Osteoblast (primary cell): Measurements from ENCODE around the gene IGFBP2. TPM values are rescaled to one million over a fixed set of nuclear protein-coding genes. Genes with fewer than 3 reads are reported as not detected.

Experiments used
- DNase-seq: peaks from one replicate; pipeline ENCODE4 v3.0.0; 2011; ENCODE audit warnings: low spot score, mixed read lengths; ENCODE audit not compliant: insufficient read length; ENCODE audit errors: missing footprints
- H2AFZ ChIP-seq: 2 replicates; pipeline ENCODE4 v1.6.0; 2011; ENCODE audit warnings: mild to moderate bottlenecking, low read length
- H3K27ac ChIP-seq: 2 replicates; pipeline ENCODE4 v1.5.1; 2011; ENCODE audit warnings: mild to moderate bottlenecking, low read depth, low read length, moderate library complexity
- H3K27me3 ChIP-seq: 2 replicates; pipeline ENCODE4 v1.6.0; 2012; ENCODE audit warnings: mild to moderate bottlenecking, control low read depth, inconsistent platforms, low read length, moderate library complexity; ENCODE audit not compliant: insufficient read depth
- H3K36me3 ChIP-seq: 2 replicates; pipeline ENCODE4 v1.5.1; 2011; ENCODE audit warnings: mild to moderate bottlenecking, low read length, control low read depth, moderate library complexity; ENCODE audit not compliant: insufficient read depth
- H3K4me1 ChIP-seq: 2 replicates; pipeline ENCODE4 v1.5.1; 2011; ENCODE audit warnings: mild to moderate bottlenecking, low read length, control low read depth, moderate library complexity; ENCODE audit not compliant: insufficient read depth
- H3K4me2 ChIP-seq: 2 replicates; pipeline ENCODE4 v1.6.0; 2011; ENCODE audit warnings: mild to moderate bottlenecking, low read length; ENCODE audit not compliant: insufficient read depth
- H3K4me3 ChIP-seq: fragments of 200-600 bp; sonication (generic); 3 replicates; pipeline ENCODE4 v1.5.1; 2012; ENCODE audit warnings: mild to moderate bottlenecking, low read length, inconsistent platforms; ENCODE audit not compliant: insufficient read depth
- H3K79me2 ChIP-seq: 2 replicates; pipeline ENCODE4 v1.6.0; 2012; ENCODE audit warnings: mild to moderate bottlenecking, low read length, control low read depth, inconsistent platforms; ENCODE audit not compliant: insufficient read depth
- H3K9me3 ChIP-seq: 2 replicates; pipeline ENCODE4 v1.5.1; 2011; ENCODE audit warnings: low read depth, low read length, control low read depth
- H4K20me1 ChIP-seq: 2 replicates; pipeline ENCODE4 v1.6.0; 2012; ENCODE audit warnings: mild to moderate bottlenecking, low read length, control low read depth; ENCODE audit not compliant: insufficient read depth
- total RNA-seq: library from RNA; depleted of rRNA; stranded (reverse); fragments of >200 nt; gene quantifications from 2 replicates; pipeline ENCODE4 v1.2.3, GENCODE V29; 2012
- TF ChIP-seq, protein P1 (sequence below): IDR thresholded peaks from 2 replicates; pipeline ENCODE4 v1.5.1; 2011; ENCODE audit warnings: mild to moderate bottlenecking, low read depth, low read length, moderate library complexity; ENCODE audit errors: extremely low read depth

Gene IGFBP2
- total RNA-seq, 1 donor = 11.2 TPM

DNA sequence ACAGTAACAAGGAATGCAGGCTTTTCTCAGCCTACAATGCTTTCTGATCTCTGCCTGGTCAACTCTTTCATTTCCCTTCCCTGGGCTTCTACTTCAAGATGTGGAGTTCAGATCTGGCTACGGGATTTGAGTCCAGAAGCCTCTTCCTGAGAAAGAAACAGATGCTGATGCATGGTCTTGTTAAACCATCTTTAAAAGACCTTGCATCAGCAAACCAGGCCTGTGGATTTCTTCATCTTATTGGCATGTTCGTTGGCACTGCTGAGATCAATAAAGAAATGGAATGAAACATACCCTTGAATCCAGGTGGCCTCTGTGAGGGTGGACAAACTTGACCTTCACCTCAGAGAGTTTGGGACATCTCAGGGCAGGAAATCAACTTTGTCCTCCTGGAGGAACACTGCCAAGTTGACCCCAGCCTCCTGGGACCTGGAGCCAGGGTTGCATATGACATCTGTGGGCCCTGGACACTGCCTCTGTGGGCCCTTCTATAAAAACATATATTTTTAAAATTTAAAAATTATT, 21.4 kb downstream of the IGFBP2 start:
- peaks cover 5% of the 10 kb centered on the region for H4K20me1 ChIP-seq
- H3K4me3 ChIP-seq = no peak overlapping the region
- H3K27ac ChIP-seq = no peak overlapping the region
- no peak for DNase-seq
- peaks cover 21% of the 10 kb centered on the region for H3K4me1 ChIP-seq
- H3K4me2 ChIP-seq = no peak overlapping the region
- no peaks in the 10 kb centered on the region for H3K9me3 ChIP-seq
- H2AFZ ChIP-seq = no peak overlapping the region
- no peaks in the 10 kb centered on the region for H3K27me3 ChIP-seq
- no peaks in the 10 kb centered on the region for H3K36me3 ChIP-seq
- peaks cover 37% of the 10 kb centered on the region for H3K79me2 ChIP-seq
- TF ChIP-seq, protein P1, sequence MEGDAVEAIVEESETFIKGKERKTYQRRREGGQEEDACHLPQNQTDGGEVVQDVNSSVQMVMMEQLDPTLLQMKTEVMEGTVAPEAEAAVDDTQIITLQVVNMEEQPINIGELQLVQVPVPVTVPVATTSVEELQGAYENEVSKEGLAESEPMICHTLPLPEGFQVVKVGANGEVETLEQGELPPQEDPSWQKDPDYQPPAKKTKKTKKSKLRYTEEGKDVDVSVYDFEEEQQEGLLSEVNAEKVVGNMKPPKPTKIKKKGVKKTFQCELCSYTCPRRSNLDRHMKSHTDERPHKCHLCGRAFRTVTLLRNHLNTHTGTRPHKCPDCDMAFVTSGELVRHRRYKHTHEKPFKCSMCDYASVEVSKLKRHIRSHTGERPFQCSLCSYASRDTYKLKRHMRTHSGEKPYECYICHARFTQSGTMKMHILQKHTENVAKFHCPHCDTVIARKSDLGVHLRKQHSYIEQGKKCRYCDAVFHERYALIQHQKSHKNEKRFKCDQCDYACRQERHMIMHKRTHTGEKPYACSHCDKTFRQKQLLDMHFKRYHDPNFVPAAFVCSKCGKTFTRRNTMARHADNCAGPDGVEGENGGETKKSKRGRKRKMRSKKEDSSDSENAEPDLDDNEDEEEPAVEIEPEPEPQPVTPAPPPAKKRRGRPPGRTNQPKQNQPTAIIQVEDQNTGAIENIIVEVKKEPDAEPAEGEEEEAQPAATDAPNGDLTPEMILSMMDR = no peak

DNA sequence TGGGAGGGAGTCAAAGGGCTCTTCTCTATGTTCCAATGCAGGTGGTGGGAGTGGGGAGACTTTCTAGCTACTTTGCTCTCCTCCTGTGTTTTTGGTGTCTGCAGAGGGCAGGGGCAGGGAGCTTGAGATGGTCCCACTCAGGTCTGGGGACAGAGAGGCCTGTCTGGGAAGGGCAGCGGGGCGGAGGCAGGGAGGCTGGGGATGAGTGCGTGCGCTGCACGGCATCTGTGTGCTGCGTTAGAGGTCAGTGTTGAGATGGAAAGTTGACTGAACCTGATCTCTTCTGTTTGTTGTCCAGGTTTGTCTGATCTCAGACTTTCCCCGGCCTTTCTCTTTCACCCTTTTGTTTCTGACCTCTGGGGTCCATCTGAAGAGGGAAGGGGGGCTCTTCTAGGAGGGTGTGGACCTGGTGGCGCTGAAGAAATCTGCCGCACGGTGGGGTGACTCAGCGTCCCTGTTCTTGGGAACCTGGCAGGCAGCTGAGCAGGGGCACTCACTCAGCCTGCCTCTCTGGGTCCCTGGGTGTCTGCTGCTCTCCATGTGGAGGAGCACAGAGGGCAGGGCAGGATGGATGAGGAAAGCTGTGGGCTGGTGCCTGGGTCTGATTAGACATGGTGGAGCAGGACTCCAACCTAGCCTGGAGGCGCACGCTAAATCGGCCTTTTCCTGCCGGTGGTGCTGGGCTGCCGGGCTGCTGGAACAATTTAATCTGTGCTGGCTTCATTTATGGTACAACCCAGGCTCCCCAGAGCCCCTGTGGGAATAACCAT, 24.1 kb downstream of the IGFBP2 start:
- Histone ChIP-seq H4K20me1 (peaks cover 5% of the 10 kb centered on the region), H3K4me3 (no peak overlapping the region), H3K9me3 (no peaks in the 10 kb centered on the region), H3K4me1 (peaks cover 12% of the 10 kb centered on the region), H3K4me2 (no peak overlapping the region), H3K27me3 (no peaks in the 10 kb centered on the region), H2AFZ (no peak overlapping the region), H3K27ac (no peak overlapping the region), H3K79me2 (peaks cover 22% of the 10 kb centered on the region), H3K36me3 (peaks cover 8% of the 10 kb centered on the region)
- TF ChIP-seq, protein P1 = no peak
- DNase-seq = peak; percentile 72

DNA sequence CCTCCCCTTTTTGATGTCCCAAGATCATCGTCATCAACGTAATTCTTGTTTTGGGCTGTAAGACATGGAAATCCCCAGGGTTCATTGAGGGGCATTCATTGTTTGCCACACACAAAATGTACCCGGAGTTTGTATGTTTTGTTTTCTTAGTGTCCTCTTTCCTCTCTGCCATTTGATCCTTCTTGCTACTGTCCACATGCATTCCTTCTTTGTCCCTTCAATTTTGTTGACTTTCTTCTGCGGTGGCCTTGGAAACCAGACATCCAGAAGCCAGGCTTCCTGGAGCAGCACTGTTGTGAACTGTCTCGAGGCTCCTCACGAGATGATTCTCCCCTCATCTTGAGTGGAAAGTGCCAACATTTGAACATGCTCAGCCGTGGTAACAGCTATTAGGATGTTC, 24.8 kb downstream of the IGFBP2 start:
- Histone ChIP-seq H3K27me3 (no peaks in the 10 kb centered on the region), H3K4me1 (peaks cover 9% of the 10 kb centered on the region), H4K20me1 (peaks cover 5% of the 10 kb centered on the region), H3K27ac (no peak overlapping the region), H3K36me3 (peaks cover 8% of the 10 kb centered on the region), H3K79me2 (peaks cover 22% of the 10 kb centered on the region), H3K4me3 (no peak overlapping the region), H2AFZ (no peak overlapping the region), H3K4me2 (no peak overlapping the region), H3K9me3 (no peaks in the 10 kb centered on the region)
- TF ChIP-seq, protein P1 = no peak
- peak; percentile 77 for DNase-seq

DNA sequence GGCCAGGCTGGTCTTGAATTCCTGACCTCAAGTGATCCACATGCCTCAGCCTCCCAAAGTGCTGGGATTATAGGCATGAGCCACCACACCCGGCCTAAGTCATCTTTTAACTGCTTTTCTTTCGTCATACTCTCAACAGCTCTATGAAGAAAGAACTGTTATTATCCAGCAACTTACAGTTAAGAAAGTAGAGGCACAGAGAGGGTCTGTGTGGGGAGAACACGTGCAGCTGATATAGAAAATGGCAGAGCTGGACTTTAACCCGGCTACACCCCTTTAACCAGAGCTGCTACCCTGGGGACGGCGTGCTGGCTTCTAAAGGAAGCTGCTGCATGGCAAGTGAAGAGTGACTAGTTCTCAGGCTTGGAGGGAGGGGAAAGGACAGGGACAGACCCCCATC, 25.5 kb downstream of the IGFBP2 start:
- Histone ChIP-seq H3K4me1 (peaks cover 9% of the 10 kb centered on the region), H3K9me3 (no peaks in the 10 kb centered on the region), H3K79me2 (peaks cover 22% of the 10 kb centered on the region), H3K27me3 (no peaks in the 10 kb centered on the region), H3K27ac (no peak overlapping the region), H4K20me1 (peaks cover 5% of the 10 kb centered on the region), H2AFZ (no peak overlapping the region), H3K4me3 (no peak overlapping the region), H3K4me2 (no peak overlapping the region), H3K36me3 (peaks cover 15% of the 10 kb centered on the region)
- DNase-seq = peak; percentile 87
- TF ChIP-seq, protein P1 = no peak
